PC-9 (cell line): ENCODE data around the gene UBE2QL1.

Source experiments
- CTCF ChIP-seq: fragments of 200-600 bp; sonication (generic); conservative IDR thresholded peaks from 2 replicates; pipeline ENCODE4 v1.6.1; 2017; ENCODE audit warnings: mixed run types, antibody characterized with exemption, mild to moderate bottlenecking, moderate library complexity
- EZH2 ChIP-seq: fragments of 200-600 bp; sonication (generic); IDR thresholded peaks from 2 replicates; pipeline ENCODE4 v1.8.0; 2017; ENCODE audit warnings: antibody characterized with exemption, low read depth

GRCh38 chr5:6543346-6543730 lies 94.7 kb downstream of the UBE2QL1 start:
- TF ChIP-seq EZH2 (no peak), CTCF (no peak)
